ENCODE data around the gene TBC1D22A.

DNA sequence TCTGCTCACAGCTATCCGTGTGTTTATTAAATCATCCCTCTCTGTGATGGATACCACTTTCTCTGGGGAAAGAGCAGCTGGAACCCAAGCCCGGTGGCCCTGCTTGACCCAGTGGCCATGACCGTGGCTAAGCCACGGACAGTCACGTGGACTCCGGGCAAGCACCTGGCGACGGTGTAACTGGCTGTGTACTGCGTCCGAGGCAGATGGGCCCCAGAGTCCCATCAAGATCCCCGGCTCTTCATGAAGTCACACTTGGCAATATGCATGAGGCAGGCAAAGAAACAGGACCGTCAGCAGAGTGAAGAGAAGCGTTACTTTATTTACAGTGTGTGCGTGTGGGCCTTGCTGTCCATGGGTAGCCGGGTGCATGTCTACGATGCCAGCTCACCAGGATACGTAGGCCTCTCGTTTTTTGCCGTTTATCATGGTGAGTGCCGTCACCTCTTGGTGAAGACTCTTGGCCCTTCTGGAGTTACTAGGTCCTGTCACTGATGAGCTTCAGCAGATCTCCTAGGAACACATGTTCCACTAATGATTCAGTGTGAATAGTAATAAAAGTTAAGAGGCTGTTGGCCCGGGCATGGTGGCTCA is 366.3 kb downstream of the TBC1D22A start:
- TF ChIP-seq, protein P1, sequence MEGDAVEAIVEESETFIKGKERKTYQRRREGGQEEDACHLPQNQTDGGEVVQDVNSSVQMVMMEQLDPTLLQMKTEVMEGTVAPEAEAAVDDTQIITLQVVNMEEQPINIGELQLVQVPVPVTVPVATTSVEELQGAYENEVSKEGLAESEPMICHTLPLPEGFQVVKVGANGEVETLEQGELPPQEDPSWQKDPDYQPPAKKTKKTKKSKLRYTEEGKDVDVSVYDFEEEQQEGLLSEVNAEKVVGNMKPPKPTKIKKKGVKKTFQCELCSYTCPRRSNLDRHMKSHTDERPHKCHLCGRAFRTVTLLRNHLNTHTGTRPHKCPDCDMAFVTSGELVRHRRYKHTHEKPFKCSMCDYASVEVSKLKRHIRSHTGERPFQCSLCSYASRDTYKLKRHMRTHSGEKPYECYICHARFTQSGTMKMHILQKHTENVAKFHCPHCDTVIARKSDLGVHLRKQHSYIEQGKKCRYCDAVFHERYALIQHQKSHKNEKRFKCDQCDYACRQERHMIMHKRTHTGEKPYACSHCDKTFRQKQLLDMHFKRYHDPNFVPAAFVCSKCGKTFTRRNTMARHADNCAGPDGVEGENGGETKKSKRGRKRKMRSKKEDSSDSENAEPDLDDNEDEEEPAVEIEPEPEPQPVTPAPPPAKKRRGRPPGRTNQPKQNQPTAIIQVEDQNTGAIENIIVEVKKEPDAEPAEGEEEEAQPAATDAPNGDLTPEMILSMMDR (IDR thresholded peaks at IDR 0.05), result no peak
- TF ChIP-seq POLR2A (IDR thresholded peaks at IDR 0.05) (no peak), POLR2AphosphoS5 (IDR thresholded peaks at IDR 0.05) (no peak), EP300 (IDR thresholded peaks at IDR 0.05) (no peak)

Measured in gastroesophageal sphincter (tissue), 3 donors.